DND-41 (cell line): ENCODE results near the gene MIOX.

Source experiments
- ATAC-seq: fragments of 200-7000 bp; cut with Tn5 transposase; 3 replicates; pipeline ENCODE4 v1.9.1; 2021; ENCODE audit warnings: low read depth; ENCODE audit not compliant: insufficient read depth
- DNase-seq: peaks from one replicate; pipeline ENCODE4 v3.0.0-alpha.2; 2020
- H2AFZ ChIP-seq: 2 replicates; pipeline ENCODE4 v1.6.0; 2012; ENCODE audit warnings: low read depth, low read length
- H3K27ac ChIP-seq: 2 replicates; pipeline ENCODE4 v1.5.1; 2012; ENCODE audit warnings: low read length, inconsistent platforms
- H3K27me3 ChIP-seq: fragments of 200-600 bp; sonication (generic); 2 replicates; pipeline ENCODE4 v1.6.0; 2012; ENCODE audit warnings: low read length, mild to moderate bottlenecking, inconsistent platforms; ENCODE audit not compliant: insufficient read depth, poor library complexity
- H3K36me3 ChIP-seq: 2 replicates; pipeline ENCODE4 v1.5.1; 2012; ENCODE audit warnings: low read length, inconsistent platforms; ENCODE audit not compliant: insufficient read depth
- H3K4me1 ChIP-seq: 2 replicates; pipeline ENCODE4 v1.5.1; 2012; ENCODE audit warnings: mild to moderate bottlenecking, low read length; ENCODE audit not compliant: insufficient read depth
- H3K4me2 ChIP-seq: 2 replicates; pipeline ENCODE4 v1.6.0; 2012; ENCODE audit warnings: mild to moderate bottlenecking, moderate library complexity, low read length, inconsistent platforms; ENCODE audit not compliant: insufficient read depth
- H3K4me3 ChIP-seq, 2 experiments: fragments of 200-600 bp in 1 of 2; shearing (Covaris generic) in 1 of 2; 2 replicates each; pipeline ENCODE4 v1.5.1; 2012 to 2016; ENCODE audit warnings: inconsistent platforms in 2 of 2, low read length in 2 of 2, mild to moderate bottlenecking in 2 of 2, low read depth in 1 of 2, moderate library complexity in 1 of 2
- H3K79me2 ChIP-seq: 2 replicates; pipeline ENCODE4 v1.6.0; 2012; ENCODE audit warnings: low read length, inconsistent platforms; ENCODE audit not compliant: insufficient read depth
- H3K9ac ChIP-seq: 2 replicates; pipeline ENCODE4 v1.6.0; 2012; ENCODE audit warnings: low read depth, mild to moderate bottlenecking, inconsistent platforms, low read length, moderate library complexity
- H3K9me3 ChIP-seq: 2 replicates; pipeline ENCODE4 v1.5.1; 2012; ENCODE audit warnings: low read length, moderate library complexity, mild to moderate bottlenecking, inconsistent platforms; ENCODE audit not compliant: insufficient read depth, severe bottlenecking
- H4K20me1 ChIP-seq: 2 replicates; pipeline ENCODE4 v1.6.0; 2012; ENCODE audit warnings: low read length; ENCODE audit not compliant: insufficient read depth
- CTCF ChIP-seq: IDR thresholded peaks from 2 replicates; pipeline ENCODE4 v1.5.1; 2012; ENCODE audit warnings: borderline replicate concordance, low read length, moderate library complexity, mild to moderate bottlenecking; ENCODE audit not compliant: poor library complexity, severe bottlenecking; ENCODE audit errors: extremely low read depth
- EZH2 ChIP-seq: IDR thresholded peaks from 3 replicates; pipeline ENCODE4 v1.6.1; 2012; ENCODE audit warnings: borderline replicate concordance, low read depth, mild to moderate bottlenecking, moderate library complexity, low read length, inconsistent platforms; ENCODE audit not compliant: severe bottlenecking

MIOX gene

GRCh38 chr22:50463188-50463900, 23.3 kb upstream of the MIOX start:
- Histone ChIP-seq H3K27me3 (no peaks in the 10 kb centered on the region), H3K36me3 (peaks cover 100% of the 10 kb centered on the region), H3K9ac (no peak overlapping the region), H4K20me1 (peaks cover 96% of the 10 kb centered on the region), H3K4me1 (peaks cover 8% of the 10 kb centered on the region), H3K4me3 (no peak overlapping the region), H3K27ac (no peak overlapping the region), H3K4me2 (no peak overlapping the region), H2AFZ (no peak overlapping the region), H3K79me2 (peaks cover 44% of the 10 kb centered on the region), H3K9me3 (no peaks in the 10 kb centered on the region)
- ATAC-seq: no peak
- no peak for DNase-seq
- no peak for TF ChIP-seq CTCF
- TF ChIP-seq EZH2: no peak

DNA sequence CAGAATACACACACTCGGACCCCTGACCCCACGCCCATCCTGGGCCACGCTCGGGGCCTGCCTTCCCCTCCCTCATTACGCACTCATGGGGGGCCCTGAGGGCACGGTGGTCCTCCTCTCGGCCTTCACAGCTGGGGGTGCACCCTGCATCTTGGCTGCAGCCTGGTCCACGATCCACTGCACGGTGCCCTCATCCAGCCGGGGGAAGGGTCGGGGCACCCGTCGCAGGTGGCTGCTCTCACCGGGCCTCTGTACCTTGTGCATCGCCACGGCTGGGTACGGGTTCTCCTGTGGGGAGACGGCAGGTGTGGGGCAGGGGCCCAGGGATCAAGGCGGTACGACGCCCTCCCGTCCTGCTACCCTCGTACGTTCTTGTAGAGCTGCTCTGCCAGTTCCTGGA, 22.2 kb upstream of the MIOX start:
- Histone ChIP-seq H3K9me3 (no peaks in the 10 kb centered on the region), H3K4me3 (no peak overlapping the region), H2AFZ (no peak overlapping the region), H3K4me2 (no peak overlapping the region), H3K4me1 (peaks cover 19% of the 10 kb centered on the region), H3K79me2 (peaks cover 54% of the 10 kb centered on the region), H3K27ac (no peak overlapping the region), H4K20me1 (peaks cover 96% of the 10 kb centered on the region), H3K9ac (no peak overlapping the region), H3K36me3 (peaks cover 89% of the 10 kb centered on the region), H3K27me3 (no peaks in the 10 kb centered on the region)
- TF ChIP-seq CTCF: no peak
- TF ChIP-seq EZH2: no peak
- no peak for DNase-seq
- no peak for ATAC-seq

DNA sequence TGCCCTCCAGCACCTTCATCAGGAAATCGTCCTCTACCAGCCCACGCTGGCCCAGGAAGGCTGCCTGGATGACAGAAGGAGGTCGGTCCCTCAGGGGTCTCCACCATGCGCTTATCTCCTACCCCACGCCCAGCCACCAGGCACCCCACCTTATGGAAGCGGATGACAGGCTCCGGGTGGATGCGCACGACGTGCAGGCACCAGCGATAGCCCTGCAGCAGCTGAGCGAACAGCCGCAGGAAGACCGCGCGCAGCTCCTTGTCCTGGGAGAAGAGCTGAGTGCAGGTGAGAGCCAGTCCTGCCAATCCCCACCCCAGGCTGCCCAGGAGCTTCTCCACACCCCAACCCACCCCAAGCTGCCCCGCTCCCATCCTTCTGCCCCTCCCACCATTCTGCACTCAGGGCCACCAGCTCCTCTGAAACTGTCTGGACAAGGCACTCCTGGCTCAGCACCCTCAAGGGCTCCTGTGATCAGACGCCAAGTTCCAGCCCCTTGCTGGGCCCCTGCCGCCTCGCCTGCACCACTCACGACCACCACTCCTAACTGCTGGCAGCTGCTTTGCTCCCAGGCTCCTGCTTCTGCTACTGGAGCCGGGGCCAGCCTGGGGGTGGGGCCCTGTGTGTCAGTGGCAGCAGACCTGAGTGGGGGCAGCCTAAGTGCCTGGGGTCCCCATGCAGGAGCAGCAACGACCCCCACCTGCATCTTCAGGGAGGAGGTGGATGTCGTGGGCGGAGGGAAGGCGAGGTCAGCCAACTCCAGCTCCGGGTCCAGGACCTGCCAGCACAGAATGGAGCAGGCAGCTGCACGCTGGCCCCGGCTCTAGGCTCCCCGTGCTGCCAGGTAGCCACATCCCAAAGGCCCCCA, 21.4 kb upstream of the MIOX start:
- H3K4me2 ChIP-seq: no peak overlapping the region

More for the DNA sequence above, 21.4 kb upstream of the MIOX start:
- H4K20me1 ChIP-seq: peaks cover 90% of the 10 kb centered on the region
- no peak overlapping the region for H3K4me3 ChIP-seq
- no peak overlapping the region for H3K9ac ChIP-seq
- TF ChIP-seq EZH2 (no peak), CTCF (no peak)
- H3K79me2 ChIP-seq: peaks cover 56% of the 10 kb centered on the region
- DNase-seq: no peak
- peak overlapping the region; percentile 18; the same call in 1 of the 2 replicates for H3K27ac ChIP-seq
- H3K36me3 ChIP-seq: peaks cover 80% of the 10 kb centered on the region
- no peak for ATAC-seq
- H2AFZ ChIP-seq: no peak overlapping the region
- H3K4me1 ChIP-seq: peaks cover 27% of the 10 kb centered on the region
- no peaks in the 10 kb centered on the region for H3K9me3 ChIP-seq
- H3K27me3 ChIP-seq: no peaks in the 10 kb centered on the region
